Breast epithelium (tissue), 4 donors: ENCODE measurements around the gene CCDC187. TPM values are rescaled to one million over a fixed set of nuclear protein-coding genes. Genes with fewer than 3 reads are reported as not detected.

Source experiments
- DNase-seq, 2 donors: peaks; one replicate each; pipeline ENCODE4 v3.0.0-alpha.2; 2019; ENCODE audit warnings: low spot score in 2 of 2
- H3K27ac ChIP-seq, 2 donors: fragments of 200-600 bp; sonication (generic) in 1 of 2; one replicate each; pipeline ENCODE4 v1.5.1; 2016 to 2019; ENCODE audit warnings: mild to moderate bottlenecking in 1 of 2
- H3K27me3 ChIP-seq, 2 donors: fragments of 200-600 bp; sonication (generic) in 1 of 2; one replicate each; pipeline versions ENCODE4 v1.5.1 to v1.6.0; 2017 to 2019; ENCODE audit warnings: control low read depth in 1 of 2, mild to moderate bottlenecking in 1 of 2
- H3K36me3 ChIP-seq: fragments of 200-600 bp; one replicate; pipeline ENCODE4 v1.5.1; 2019
- H3K4me1 ChIP-seq, 2 donors: fragments of 200-600 bp; sonication (generic); one replicate each; pipeline ENCODE4 v1.5.1; 2016 to 2019; ENCODE audit warnings: control low read depth in 1 of 2
- H3K4me3 ChIP-seq, 3 donors: fragments of 200-600 bp; sonication (generic); 1 replicate in 2 of 3; 2 replicates in 1 of 3; pipeline ENCODE4 v1.5.1; 2016 to 2019; ENCODE audit warnings: mild to moderate bottlenecking in 3 of 3, moderate library complexity in 2 of 3
- H3K9me3 ChIP-seq, 2 donors: fragments of 200-600 bp; sonication (generic) in 1 of 2; one replicate each; pipeline ENCODE4 v1.5.1; 2016 to 2019; ENCODE audit warnings: control low read depth in 1 of 2
- CTCF ChIP-seq, 3 donors: fragments of 450-650 bp; IDR thresholded peaks; one replicate each; pipeline ENCODE4 v1.5.1; 2016 to 2017; ENCODE audit warnings: antibody characterized with exemption in 3 of 3, mild to moderate bottlenecking in 3 of 3, moderate library complexity in 3 of 3
- POLR2A ChIP-seq: fragments of 450-650 bp; IDR thresholded peaks from one replicate; pipeline ENCODE4 v1.6.1; 2016; ENCODE audit warnings: antibody characterized with exemption, mild to moderate bottlenecking, moderate library complexity
- POLR2AphosphoS5 ChIP-seq, 3 donors: sonication (generic); formaldehyde crosslinking; IDR thresholded peaks; one replicate each; pipeline ENCODE4 v1.6.1; 2017; ENCODE audit warnings: antibody characterized with exemption in 3 of 3
- intact Hi-C: fragments of 100-400 bp; cut with DNase I; formaldehyde crosslinking; loops from one replicate; pipeline ENCODE4 v1.15.1; 2023; ENCODE audit warnings: low total_unique reads
- total RNA-seq, 3 donors: library from RNA; depleted of rRNA; stranded (reverse); fragments of >200 nt; gene quantifications; one replicate each; pipeline ENCODE4 v1.1.0, GENCODE V29; 2016

CCDC187 gene
- total RNA-seq, 3 donors from 2014 or later: not detected

- intact Hi-C loops: no loop called here
- no peak for DNase-seq
- Histone ChIP-seq H3K4me3 (no peak overlapping the region), H3K9me3 (no peaks in the 10 kb centered on the region), H3K36me3 (no peaks in the 10 kb centered on the region), H3K27me3 (no peaks in the 10 kb centered on the region), H3K27ac (no peak overlapping the region), H3K4me1 (peaks cover 8 to 9% of the 10 kb centered on the region in 2 donors)
- TF ChIP-seq POLR2AphosphoS5 (IDR thresholded peaks at IDR 0.05) (no peak), POLR2A (no peak), CTCF (IDR thresholded peaks at IDR 0.05) (no peak)
Observed at GRCh38 chr9:136349546-136349945, 45.7 kb upstream of the CCDC187 start.

- intact Hi-C loops: no loop called here
- Histone ChIP-seq H3K27me3 (no peaks in the 10 kb centered on the region), H3K9me3 (no peaks in the 10 kb centered on the region), H3K36me3 (no peaks in the 10 kb centered on the region), H3K27ac (no peak overlapping the region), H3K4me1 (peaks cover 8 to 9% of the 10 kb centered on the region in 2 donors), H3K4me3 (no peak overlapping the region)
- no peak for TF ChIP-seq POLR2A
- TF ChIP-seq CTCF (IDR thresholded peaks at IDR 0.05): no peak
- TF ChIP-seq POLR2AphosphoS5 (IDR thresholded peaks at IDR 0.05): no peak
- no peak for DNase-seq
Observed at GRCh38 chr9:136348691-136349090, 44.8 kb upstream of the CCDC187 start.

- Histone ChIP-seq H3K36me3 (no peaks in the 10 kb centered on the region), H3K27me3 (no peaks in the 10 kb centered on the region), H3K4me1 (peaks cover 8 to 9% of the 10 kb centered on the region in 2 donors), H3K27ac (peak overlapping the region in 1 of 2 donors; percentile 20), H3K9me3 (no peaks in the 10 kb centered on the region), H3K4me3 (peak overlapping the region in 2 of 3 donors; percentile 20 to 44)
- TF ChIP-seq CTCF (IDR thresholded peaks at IDR 0.05): no peak
- no peak for TF ChIP-seq POLR2A
- TF ChIP-seq POLR2AphosphoS5 (IDR thresholded peaks at IDR 0.05): no peak
- intact Hi-C loops: no loop called here
- no peak for DNase-seq
Observed at GRCh38 chr9:136347472-136348256, 43.8 kb upstream of the CCDC187 start.

- intact Hi-C loops: no loop called here
- TF ChIP-seq POLR2A: no peak
- TF ChIP-seq POLR2AphosphoS5 (IDR thresholded peaks at IDR 0.05): no peak
- no peak for TF ChIP-seq CTCF (IDR thresholded peaks at IDR 0.05)
- DNase-seq: no peak
- Histone ChIP-seq H3K4me1 (peaks cover 8 to 9% of the 10 kb centered on the region in 2 donors), H3K4me3 (peak overlapping the region in 2 of 3 donors; percentile 20 to 44), H3K9me3 (no peaks in the 10 kb centered on the region), H3K27ac (peak overlapping the region in 1 of 2 donors; percentile 20), H3K36me3 (no peaks in the 10 kb centered on the region), H3K27me3 (no peaks in the 10 kb centered on the region)
Observed at GRCh38 chr9:136346927-136347465, 43.1 kb upstream of the CCDC187 start.

- no peaks in the 10 kb centered on the region for H3K36me3 ChIP-seq
- H3K9me3 ChIP-seq: no peaks in the 10 kb centered on the region
- peak overlapping the region in 2 of 3 donors; percentile 39 to 54 for H3K4me3 ChIP-seq
- intact Hi-C loops: no loop called here
- peaks cover 8 to 9% of the 10 kb centered on the region in 2 donors for H3K4me1 ChIP-seq
- peak overlapping the region; percentile 31 to 63 for H3K27ac ChIP-seq
- no peak for DNase-seq
- H3K27me3 ChIP-seq: no peaks in the 10 kb centered on the region
- no peak for TF ChIP-seq POLR2AphosphoS5 (IDR thresholded peaks at IDR 0.05)
- no peak for TF ChIP-seq CTCF (IDR thresholded peaks at IDR 0.05)
- TF ChIP-seq POLR2A: no peak
Observed at GRCh38 chr9:136346157-136346481, 42.2 kb upstream of the CCDC187 start.
